SU-DHL-6 (cell line): Measurements from ENCODE around the gene AGPS.

Source experiments
- CTCF ChIP-seq: fragments of 200-600 bp; sonication (generic); IDR thresholded peaks from one replicate; pipeline ENCODE4 v1.5.1; 2017; ENCODE audit warnings: antibody characterized with exemption, mild to moderate bottlenecking, low read length, moderate library complexity; ENCODE audit not compliant: insufficient read depth, poor library complexity, severe bottlenecking
- EZH2phosphoT487 ChIP-seq: fragments of 200-600 bp; sonication (generic), shearing (Covaris generic); conservative IDR thresholded peaks from 2 replicates; pipeline ENCODE4 v1.6.1; 2018; ENCODE audit warnings: mild to moderate bottlenecking, antibody characterized with exemption, low read length, moderate library complexity, mixed read lengths

- TF ChIP-seq CTCF (no peak), EZH2phosphoT487 (no peak)
These were observed 52.6 kb downstream of the AGPS start for GRCh38 chr2:177445200-177445599.
